Measurements from ENCODE around the gene PPP6R2. TPM values are rescaled to one million over a fixed set of nuclear protein-coding genes. Genes with fewer than 3 reads are reported as not detected.

Gene PPP6R2
- polyA plus RNA-seq, 1 experiment: 46.4 TPM

- ChIA-PET POLR2A (no interaction called here), CTCF (no interaction called here)
- Histone ChIP-seq H3K36me3 (ENCODE audit: control insufficient read depth, insufficient read depth, low read length) (peaks cover 5% of the 10 kb centered on the region), H3K27me3 (ENCODE audit: control insufficient read depth, insufficient read depth, low read length) (peaks cover 3% of the 10 kb centered on the region; the same call in 1 of the 2 replicates), H3K4me3 (ENCODE audit: low read depth, low read length) (peak within 1 kb of the TSS; percentile 64)
- DNase-seq (ENCODE audit: low read depth): peak; percentile 31
- TF ChIP-seq CTCF (IDR thresholded peaks at IDR 0.05; ENCODE audit: insufficient read depth, low read depth, low read length): no peak
Measured at GRCh38 chr22:50474710-50475651, 131.9 kb downstream of the PPP6R2 start, which contains the start of gene SBF1. SBF1 (minus strand) TSS chr22:50475035; CDS start chr22:50474840, 195 bp downstream.

GRCh38 chr22:50475652-50476002 lies 132.5 kb downstream of the PPP6R2 start:
- peaks cover 8% of the 10 kb centered on the region; the same call in 1 of the 2 replicates for H3K27me3 ChIP-seq (ENCODE audit: control insufficient read depth, insufficient read depth, low read length)
- H3K36me3 ChIP-seq (ENCODE audit: control insufficient read depth, insufficient read depth, low read length): peaks cover 5% of the 10 kb centered on the region
- ChIA-PET CTCF (no interaction called here), POLR2A (no interaction called here)
- H3K4me3 ChIP-seq (ENCODE audit: low read depth, low read length): no peak overlapping the region
- TF ChIP-seq CTCF (IDR thresholded peaks at IDR 0.05; ENCODE audit: insufficient read depth, low read depth, low read length): no peak
- DNase-seq (ENCODE audit: low read depth): no peak

- DNase-seq (ENCODE audit: low read depth): no peak
- CTCF ChIA-PET: interaction anchor here (1.7 kb wide), 1 partner anchor 21 kb away, joined by 5 read pairs; no protein-coding TSS in a partner anchor
- H3K27me3 ChIP-seq (ENCODE audit: control insufficient read depth, insufficient read depth, low read length): peaks cover 8% of the 10 kb centered on the region; the same call in 1 of the 2 replicates
- POLR2A ChIA-PET: no interaction called here
- no peak for TF ChIP-seq CTCF (IDR thresholded peaks at IDR 0.05; ENCODE audit: insufficient read depth, low read depth, low read length)
- peaks cover 3% of the 10 kb centered on the region for H3K36me3 ChIP-seq (ENCODE audit: control insufficient read depth, insufficient read depth, low read length)
- no peak overlapping the region for H3K4me3 ChIP-seq (ENCODE audit: low read depth, low read length)
Measured at GRCh38 chr22:50476868-50477267, 133.7 kb downstream of the PPP6R2 start.

GRCh38 chr22:50477923-50478322 lies 134.8 kb downstream of the PPP6R2 start:
- Histone ChIP-seq H3K4me3 (ENCODE audit: low read depth, low read length) (no peak overlapping the region), H3K36me3 (ENCODE audit: control insufficient read depth, insufficient read depth, low read length) (peaks cover 5% of the 10 kb centered on the region), H3K27me3 (ENCODE audit: control insufficient read depth, insufficient read depth, low read length) (peaks cover 8% of the 10 kb centered on the region; the same call in 1 of the 2 replicates)
- DNase-seq (ENCODE audit: low read depth): no peak
- POLR2A ChIA-PET: no interaction called here
- no peak for TF ChIP-seq CTCF (IDR thresholded peaks at IDR 0.05; ENCODE audit: insufficient read depth, low read depth, low read length)
- CTCF ChIA-PET: interaction anchor here (0.9 to 1.7 kb wide), 2 partner anchors 20 to 34 kb away, joined by 3 to 5 read pairs; no protein-coding TSS in a partner anchor

- peaks cover 8% of the 10 kb centered on the region; the same call in 1 of the 2 replicates for H3K27me3 ChIP-seq (ENCODE audit: control insufficient read depth, insufficient read depth, low read length)
- ChIA-PET CTCF (interaction anchor here (0.8 to 1.1 kb wide), 2 partner anchors 18 to 23 kb away, joined by 3 read pairs; no protein-coding TSS in a partner anchor), POLR2A (no interaction called here)
- no peak for DNase-seq (ENCODE audit: low read depth)
- H3K36me3 ChIP-seq (ENCODE audit: control insufficient read depth, insufficient read depth, low read length): peaks cover 8% of the 10 kb centered on the region; the same call in 1 of the 2 replicates
- no peak overlapping the region for H3K4me3 ChIP-seq (ENCODE audit: low read depth, low read length)
- TF ChIP-seq CTCF (IDR thresholded peaks at IDR 0.05; ENCODE audit: insufficient read depth, low read depth, low read length): no peak
Measured at GRCh38 chr22:50479721-50480120, 136.6 kb downstream of the PPP6R2 start.

All from BJ (cell line).